NCI-H1694 (cell line): ENCODE measurements around the gene KCNJ4.

Experiments
- DNase-seq: peaks from one replicate; lab custom pipeline; 2025; lab: John Stamatoyannopoulos, UW

Gene KCNJ4

DNA sequence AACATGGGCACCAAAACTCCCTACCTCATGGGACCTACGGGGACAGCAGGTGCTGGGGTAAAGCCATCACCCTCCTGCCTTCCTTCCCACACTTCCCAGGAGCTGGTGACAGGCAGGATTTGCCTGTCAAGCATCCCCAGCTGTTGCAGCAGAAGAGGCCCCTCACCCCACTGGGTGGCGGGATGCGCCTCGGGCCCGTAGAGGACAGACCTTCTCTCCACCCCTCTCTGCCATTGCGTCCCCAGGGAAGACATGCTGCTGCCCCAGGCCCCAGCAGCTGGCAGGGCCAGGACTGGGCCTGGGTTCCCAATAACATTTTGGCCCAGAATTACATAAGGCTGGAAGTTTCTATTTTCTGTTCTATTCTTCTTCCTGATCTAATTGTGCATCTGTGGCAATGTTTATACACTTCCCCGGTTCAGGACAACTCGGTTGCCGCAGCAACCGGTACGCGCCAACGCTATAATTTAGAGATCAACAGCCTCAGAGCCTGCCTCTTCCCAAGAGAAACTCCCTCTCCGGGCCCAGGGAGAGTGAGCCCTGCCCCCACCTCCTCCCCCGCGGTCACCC lies 25.4 kb downstream of the KCNJ4 start:
- DNase-seq = no peak

DNA sequence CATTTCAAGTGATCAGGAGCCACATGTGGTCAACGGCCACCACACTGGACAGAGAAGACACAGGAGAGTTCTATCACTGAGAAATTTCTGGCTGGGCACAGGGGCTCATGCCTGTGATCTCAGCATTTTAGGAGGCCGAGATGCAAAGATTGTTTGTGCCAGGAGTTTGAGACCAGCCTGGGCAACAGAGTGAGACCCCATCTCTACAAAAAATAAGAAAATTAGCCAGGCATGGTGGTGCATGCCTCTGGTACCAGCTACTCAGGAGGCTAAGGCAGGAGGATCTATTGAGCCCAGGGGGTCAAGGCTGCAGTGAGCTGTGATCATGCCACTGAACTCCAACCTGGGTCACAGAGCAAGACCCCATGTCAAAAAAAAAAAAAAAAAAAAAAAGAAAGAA lies 26.3 kb downstream of the KCNJ4 start:
- no peak for DNase-seq

DNA sequence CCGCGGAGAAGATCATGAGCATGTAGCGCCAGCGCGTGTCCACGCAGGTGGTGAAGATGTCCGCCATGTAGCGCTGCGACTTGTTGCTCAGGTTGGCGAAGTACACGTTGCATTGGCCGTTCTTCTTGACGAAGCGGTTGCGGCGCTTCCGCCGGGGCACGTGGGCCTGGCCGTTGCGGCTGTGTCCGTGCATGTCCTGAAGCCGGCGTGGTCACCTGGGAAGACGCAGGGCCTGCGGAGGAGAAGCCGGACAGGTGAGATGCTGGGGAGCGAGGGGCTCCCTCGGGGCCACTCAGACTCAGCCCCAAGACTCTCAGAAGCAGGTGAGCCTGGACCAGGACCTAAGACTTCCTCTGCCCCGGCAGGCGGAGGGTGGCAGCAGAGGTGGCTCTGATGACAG lies 27.1 kb downstream of the KCNJ4 start:
- no peak for DNase-seq

DNA sequence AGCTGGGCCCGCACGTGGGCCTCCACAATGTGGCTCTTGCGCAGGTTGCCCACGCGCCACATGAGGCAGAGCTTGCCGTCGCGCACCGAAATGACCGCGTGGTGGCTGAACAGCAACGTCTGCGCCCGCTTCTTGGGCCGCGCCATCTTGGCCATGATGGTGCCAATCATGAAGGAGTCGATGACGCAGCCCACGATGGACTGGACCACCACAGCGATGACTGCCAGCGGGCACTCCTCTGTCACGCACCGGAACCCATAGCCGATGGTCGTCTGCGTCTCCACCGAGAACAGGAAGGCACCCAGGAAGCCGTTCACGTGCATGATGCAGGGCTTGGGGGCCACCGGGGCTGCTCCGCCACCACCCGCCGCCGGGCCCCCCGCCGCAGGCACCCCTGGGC lies 27.5 kb downstream of the KCNJ4 start:
- DNase-seq = no peak

DNA sequence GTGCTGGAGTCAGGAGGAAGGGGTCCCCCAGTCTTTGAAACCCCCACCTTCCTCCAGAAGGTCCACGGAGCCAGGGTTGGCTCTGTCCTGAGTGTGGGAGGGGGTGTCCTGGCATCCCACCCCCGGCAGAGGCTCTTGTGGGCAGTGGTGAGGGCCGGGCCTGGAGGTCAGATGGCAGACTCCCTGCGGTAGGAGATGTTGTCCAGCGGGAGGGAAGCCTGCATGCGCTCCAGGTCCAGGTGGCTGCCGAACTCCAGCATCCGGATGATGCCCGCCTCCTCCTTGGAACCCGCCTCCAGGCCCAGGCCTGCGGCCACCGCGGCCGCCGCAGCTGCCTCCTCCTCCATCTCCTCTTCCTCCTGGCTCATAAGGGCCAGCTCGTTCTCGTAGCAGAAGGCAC lies 28.4 kb downstream of the KCNJ4 start:
- DNase-seq = no peak

DNA sequence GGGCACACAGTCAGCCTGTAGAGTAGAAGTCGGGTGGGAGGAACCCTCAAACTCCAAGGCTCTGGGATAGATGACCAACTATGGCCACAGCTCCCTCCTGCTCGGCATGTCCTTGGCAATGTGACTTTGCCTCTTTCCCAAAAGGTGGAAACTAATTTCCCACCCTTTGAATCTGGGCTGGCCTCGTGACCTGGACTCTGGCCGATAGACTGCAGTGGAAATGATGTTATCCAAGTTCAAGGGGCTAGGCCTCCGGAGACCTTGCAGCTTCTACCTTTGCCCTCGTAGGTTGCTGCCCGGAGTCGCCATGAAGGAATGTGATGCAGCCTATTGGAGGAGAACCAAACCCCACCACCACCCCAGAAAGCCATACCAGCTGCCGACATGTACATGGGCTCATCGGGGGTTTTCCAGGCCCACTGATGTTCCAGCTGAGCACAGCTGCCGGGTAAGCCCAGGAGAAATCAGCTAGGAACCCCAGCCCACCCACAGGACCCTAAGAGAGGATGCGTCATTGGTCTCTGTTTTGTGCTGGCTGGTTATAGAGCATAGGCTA lies 30.4 kb downstream of the KCNJ4 start:
- DNase-seq = no peak

DNA sequence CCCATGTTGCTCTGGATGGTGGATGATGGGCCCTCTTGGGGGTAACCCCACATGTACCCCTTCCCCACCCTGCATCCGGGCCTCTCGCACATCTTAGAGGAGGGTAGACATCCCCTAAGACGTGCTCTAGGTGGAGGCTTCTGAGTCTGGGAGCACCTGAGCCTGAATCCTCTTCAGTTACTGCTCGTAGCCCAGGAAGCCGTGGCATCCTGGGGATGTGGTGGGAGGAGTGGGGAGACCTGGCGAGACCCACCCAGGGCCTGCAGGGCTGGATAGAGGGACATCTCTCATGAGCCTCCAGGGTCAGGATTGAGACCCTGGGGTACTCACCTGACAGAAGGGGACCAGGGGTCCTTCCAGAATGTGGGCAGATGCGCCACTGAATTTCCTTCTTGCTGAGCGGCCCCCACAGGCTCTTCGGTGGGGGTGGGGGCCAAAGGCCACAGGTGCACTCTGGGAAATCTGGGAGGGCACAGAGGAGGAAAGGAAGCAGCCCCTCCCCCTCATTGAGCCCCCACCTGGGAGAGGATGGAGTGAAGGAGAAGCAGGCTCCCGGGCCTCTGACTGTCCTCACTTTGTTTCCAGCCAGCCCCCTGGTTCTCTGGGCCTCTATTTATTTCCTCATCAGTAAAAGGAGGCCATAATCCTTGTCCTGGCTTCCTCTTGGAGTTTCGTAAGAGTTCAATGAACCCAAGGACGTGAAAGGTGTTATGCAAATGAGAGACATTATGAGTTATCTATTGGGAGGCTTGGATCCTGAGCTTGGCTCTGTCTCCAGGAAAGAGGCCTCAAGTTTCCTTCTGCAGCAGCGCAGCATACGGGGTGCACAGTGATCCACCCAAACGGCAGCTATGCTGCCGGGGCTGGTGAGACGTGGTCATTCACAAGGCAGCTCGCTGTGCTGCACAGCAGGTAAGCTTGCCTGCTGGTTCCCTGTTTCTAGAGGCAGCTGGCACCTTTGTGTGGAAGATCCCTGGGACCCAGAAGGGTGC lies 31.2 kb downstream of the KCNJ4 start:
- no peak for DNase-seq

DNA sequence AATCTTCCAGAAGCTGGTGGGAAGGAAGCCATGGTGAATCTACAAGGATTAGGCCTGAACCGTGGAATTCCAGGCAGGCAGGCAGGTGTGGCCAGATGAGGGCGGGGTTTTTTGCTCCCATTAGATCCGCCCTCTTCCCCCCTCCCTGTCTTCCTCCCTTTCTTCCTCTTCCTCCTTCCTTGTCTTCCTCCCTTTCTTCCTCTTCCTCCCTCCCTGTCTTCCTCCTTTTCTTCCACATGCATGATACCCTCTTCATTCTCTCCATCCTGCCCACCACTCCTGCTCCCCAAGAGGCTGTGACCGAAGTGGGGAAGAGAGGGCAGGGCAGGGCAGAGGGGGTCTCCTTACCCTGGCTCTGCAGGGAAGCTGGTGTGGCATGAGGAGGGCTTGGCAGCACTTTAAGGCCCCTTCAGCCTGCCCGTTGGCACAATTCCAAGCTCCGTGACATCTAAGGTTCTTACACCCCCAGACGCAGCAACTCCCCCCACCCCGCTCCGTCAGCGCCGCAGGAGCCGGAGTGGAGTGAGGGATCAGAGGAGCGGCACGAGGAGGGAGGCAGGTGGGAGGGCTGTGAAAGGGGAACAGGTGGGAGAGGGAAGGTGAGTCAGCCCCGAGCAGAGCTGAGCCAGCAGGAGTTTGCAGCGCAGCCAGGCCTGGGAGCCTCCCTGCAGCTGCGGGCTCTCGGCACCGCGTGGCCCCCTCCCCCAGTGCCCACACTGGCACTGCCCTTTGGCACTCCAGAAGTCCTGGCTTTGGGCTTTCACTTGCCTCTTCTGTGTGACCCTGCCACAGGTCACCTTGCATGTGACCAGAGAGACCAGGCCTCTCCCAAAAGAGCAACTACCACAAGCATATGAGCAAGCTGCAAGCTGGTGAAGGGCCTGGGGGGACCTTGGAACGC lies 32.1 kb downstream of the KCNJ4 start:
- no peak for DNase-seq

DNA sequence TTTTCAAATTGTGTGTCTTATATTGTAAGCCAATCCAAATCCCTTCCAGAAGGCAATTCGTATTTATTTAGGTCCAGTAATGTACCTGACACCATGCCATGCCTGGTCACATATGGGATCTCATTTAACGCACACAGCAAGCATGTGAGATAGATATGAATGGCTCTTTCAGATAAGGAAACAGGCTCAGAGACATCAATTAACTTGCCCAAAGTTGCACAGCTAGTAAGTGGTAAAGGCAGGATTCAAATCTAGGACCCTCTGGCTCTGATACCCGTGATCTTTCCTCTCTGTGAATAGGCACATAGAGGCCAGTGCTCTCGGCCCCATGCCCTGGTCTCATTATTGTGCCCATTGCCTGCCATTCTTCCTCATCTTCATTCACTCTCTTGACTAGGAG lies 34.3 kb downstream of the KCNJ4 start:
- no peak for DNase-seq

DNA sequence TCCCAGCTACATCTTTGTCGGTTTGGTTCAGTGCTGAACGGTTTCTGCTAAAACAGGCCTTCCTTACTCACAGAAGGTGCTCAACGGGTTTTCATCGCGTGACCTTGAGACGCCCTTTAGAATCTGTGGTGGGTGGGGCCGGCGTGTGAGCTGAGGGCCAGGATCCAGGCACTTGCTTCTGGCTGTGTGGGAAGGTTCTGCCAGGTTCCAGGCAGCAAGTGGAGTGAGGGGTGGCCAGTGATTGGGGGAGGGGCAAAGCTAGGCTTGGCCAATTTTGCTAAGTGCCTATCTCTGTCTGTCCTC lies 35.2 kb downstream of the KCNJ4 start:
- DNase-seq = no peak

DNA sequence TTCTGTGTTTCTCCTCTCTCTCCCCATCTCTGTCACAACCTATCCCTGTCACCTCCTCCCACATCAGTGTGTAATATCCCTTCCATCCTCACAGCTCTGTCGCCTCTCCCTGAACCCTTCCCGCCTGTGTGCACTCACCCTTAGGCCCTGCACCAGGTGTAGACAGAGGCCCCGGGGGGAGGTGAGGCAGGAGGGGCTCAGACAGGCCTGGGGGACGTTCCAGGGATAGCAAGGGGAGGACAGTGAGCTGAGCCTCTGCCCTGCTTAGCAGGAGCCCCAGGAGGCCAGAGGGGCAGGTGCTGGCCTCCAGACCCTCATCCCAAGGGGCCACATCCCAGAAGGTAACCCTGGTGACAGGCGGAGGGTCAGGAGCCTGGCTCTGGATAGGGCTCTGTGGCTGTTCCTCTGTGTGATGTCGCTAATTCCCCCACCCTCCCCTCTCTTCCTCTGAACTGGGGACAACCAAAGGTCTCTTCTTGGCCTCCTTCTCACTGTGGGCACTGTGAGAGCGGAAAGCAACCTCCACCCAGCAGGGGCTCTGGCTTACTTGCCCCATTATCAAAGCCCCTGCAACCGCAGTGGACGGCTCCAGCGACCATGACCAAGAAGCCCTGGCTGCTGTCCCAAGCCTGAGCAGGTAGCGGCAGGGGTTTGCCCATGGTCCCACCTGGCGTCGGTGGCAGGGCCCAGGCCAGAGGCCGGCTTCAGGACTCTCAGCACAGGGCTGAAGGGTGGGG lies 35.7 kb downstream of the KCNJ4 start:
- DNase-seq = no peak

DNA sequence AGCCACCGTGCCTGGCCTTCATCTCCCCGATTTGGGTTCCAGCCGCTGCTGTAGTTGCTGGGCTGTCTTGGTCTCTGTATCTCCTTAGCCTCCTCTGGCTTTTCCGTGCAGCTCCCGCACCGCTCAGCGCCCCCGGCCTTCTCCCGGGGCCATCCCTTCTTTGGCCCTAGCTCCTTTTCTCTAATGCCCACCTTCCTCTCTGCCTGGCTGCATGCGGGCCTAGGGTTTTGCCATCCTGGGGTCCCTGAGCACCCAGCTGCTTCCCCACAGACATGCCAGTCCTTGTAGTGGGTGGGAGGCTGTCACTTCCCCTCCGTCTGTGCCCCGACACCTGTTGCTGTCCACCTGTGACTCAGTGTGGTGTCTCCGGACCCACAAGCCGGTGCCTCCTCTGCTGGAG lies 36.4 kb downstream of the KCNJ4 start:
- DNase-seq = no peak

DNA sequence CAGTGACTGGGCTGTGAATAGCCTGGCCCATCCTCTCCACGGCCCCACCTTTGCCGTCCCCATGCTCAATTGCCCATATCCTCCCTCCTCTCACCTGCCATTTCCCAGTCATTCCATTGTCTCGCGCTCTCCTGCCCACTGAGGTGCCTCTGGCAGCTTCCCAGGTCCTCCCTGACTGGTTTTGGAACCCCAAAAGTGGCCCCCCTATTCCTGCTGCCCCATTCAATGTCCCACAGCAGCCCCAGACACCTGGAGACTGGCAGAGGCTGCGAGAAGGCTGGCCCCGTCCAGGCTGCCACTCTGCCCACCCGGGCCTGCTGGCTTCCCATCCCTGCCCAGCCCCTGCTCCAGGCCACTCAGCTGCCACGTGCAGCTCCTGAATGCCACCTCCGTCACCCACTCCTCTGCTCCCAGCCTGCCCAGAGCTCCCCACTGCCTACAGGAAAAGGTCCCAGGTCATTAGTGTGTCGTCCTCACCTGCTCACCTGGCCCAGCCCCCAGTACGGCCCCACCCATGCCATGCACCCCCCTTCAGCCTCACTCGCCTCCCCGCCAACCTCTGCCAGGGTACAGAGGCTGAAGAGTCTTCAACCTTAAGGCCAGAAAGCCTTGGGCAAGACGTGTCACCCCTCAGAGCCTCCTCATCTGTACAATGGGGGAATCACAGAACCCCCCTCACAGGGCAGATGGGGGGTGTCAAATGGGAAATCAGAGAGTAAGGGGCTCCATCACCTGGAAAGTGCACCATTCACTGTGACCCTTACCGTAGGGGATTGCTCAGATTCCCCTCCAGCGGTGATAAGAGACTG lies 37.5 kb downstream of the KCNJ4 start:
- DNase-seq = no peak

DNA sequence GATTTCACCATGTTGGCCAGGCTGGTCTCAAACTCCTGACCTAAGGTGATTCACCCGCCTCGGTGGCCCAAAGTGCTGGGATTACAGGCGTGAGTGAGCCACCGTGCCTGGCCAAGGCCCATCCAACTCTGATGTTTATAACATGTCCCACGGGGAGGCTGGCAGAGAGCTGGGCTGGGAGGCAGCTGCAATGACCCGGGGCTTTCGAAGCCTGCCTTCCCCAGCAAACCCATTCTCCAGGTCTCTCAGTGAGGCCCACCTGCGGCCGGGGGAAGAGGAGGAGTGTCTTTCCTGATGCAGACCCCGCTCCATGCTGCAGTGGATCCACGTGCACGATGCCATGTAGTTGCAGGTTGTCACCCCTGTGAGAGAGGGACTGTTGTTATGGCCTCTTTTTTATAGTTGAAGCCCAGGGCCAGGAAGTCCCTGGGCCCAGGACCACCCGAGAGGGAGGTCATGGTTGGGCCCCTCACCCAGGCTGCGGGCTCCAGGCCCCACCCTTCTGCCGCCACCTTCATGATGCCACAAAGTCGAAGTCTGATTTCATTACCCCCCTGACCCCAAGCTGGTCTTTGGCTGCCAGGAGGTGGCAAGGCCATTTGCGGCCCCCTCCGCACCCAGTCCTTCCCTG lies 38.3 kb downstream of the KCNJ4 start:
- no peak for DNase-seq

DNA sequence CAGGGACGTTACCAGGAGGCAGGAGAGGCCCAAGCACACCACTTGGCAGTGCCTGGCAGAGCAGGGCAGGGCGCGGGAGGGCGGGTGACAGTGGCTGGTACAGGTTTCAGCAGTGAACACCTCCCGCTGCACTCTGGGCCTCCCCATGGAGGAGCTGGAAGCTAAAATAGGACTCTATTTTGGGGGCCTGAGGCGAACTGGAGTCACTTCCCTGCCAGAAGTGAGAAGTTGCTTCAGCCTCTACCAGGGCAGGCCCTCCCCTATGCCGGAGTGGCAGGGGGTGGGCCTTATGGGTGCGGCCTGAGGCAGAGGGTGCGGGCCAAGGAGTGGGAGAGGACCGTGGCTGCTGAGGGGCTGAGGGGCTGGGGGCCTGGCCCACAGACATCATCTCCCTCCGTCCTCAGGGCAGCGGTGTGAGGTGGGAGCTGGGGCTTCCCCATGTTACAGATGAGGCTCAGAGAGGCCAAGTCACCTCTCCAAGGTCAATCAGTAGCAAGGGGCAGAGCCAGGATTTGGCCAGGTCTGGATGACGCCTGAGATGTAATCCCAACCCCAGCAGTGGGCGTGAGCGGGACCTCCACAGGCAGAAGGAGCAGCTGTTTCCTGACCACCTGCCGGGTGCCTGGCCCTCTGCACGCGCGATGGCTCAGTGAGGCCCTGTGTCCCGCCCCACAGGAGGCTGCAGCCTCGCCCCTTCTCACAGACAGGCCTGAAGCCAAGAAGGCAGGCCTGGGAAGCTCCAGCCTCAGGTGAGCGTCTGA lies 39.3 kb downstream of the KCNJ4 start:
- DNase-seq = no peak

DNA sequence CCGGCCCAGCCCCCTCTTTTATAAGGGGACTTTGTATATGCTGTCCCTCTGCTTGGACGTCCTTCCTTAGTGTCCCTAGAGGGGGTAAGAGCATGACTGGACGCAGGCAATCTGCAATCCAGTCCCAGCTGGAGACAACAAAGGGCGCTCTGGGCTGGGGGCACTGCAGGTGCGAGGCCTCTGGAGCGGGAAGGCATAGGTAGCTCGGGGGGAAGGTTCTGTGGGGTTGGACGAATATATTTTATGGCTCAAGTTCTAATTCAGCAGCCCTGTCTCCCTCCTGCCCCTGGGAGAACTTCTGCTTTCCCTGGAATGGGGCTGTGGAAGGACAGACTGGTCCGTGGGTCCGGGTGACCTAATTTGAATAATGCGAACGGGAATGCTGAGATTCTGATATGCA lies 40.0 kb downstream of the KCNJ4 start:
- DNase-seq = no peak

DNA sequence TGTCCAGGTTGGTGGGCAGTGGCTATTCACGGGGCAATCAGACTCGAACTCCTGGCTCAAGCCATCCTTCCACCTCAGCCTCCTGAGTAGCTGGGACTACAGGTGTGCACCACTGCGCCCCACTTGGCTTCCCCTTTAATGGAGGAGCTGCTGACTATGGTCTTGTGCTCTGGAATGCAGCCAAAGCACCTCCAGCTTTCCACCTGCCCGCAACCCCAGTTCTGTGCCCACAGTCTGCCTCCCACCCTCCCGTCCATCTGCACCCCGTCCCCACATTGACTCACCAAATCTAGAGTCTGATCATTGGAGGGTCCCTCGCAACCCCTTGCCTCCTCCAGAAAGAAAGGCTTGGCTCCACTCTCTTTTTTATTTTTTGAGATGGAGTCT lies 41.0 kb downstream of the KCNJ4 start:
- no peak for DNase-seq

DNA sequence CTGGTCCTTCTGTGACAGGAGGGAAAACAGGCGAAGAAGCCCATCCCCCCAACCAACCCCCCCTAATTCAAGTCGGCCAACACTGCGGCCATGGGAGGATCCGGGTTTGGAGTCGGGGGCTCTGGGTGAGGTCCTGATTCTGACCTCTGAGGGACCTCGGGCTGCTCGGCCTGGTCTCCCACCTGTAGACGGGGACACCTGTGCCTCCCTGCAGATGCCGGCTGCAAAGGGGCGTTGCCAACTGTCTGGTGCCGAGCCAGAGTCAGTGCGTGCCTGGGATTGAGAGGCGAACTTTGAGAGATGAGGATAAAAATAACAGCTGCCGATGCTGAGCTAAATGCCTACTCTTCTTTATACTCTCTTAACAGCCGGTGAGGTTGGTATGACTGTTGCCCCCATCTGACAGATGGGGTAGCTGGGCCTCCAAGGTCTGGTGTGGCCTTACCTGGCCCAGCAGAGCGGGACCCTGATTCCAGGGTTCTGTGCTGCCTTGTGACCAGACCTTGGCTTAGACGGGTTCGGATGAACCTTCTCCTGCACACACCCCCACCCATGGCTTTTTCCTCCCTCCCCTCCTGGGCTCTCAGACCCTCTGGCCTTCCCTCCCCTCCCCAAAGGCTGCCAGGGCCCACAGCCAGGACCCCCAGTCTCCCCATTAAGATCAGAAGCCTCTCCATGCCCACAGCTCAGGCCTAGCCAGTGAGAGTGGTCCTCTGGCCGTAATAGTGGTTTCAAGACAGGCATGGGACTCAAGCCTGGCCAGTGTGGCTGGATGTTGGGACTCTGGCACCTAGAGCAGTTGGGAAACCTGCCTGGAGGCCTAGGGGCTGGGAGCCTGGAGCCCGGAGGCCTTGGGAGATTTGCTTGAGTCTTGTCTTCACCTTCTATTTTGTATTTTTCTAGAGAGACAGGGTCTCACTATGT lies 41.7 kb downstream of the KCNJ4 start:
- peak; percentile 58 for DNase-seq
